Esophagus squamous epithelium (tissue), 4 donors: ENCODE measurements around the gene KLHL18.

Source experiments
- POLR2A ChIP-seq, 4 donors: fragments of 450-650 bp; IDR thresholded peaks; one replicate each; pipeline ENCODE4 v1.6.1; 2017; ENCODE audit warnings: antibody characterized with exemption in 4 of 4, mild to moderate bottlenecking in 4 of 4, moderate library complexity in 3 of 4
- TF ChIP-seq, protein P1 (sequence below), 6 experiments: fragments of 450-650 bp in 4 of 6; fragments of 200-600 bp in 2 of 6; sonication (generic) in 2 of 6; IDR thresholded peaks; one replicate each; pipeline ENCODE4 v1.5.1; 2016 to 2019; ENCODE audit warnings: antibody characterized with exemption in 6 of 6, mild to moderate bottlenecking in 4 of 6, moderate library complexity in 4 of 6

DNA sequence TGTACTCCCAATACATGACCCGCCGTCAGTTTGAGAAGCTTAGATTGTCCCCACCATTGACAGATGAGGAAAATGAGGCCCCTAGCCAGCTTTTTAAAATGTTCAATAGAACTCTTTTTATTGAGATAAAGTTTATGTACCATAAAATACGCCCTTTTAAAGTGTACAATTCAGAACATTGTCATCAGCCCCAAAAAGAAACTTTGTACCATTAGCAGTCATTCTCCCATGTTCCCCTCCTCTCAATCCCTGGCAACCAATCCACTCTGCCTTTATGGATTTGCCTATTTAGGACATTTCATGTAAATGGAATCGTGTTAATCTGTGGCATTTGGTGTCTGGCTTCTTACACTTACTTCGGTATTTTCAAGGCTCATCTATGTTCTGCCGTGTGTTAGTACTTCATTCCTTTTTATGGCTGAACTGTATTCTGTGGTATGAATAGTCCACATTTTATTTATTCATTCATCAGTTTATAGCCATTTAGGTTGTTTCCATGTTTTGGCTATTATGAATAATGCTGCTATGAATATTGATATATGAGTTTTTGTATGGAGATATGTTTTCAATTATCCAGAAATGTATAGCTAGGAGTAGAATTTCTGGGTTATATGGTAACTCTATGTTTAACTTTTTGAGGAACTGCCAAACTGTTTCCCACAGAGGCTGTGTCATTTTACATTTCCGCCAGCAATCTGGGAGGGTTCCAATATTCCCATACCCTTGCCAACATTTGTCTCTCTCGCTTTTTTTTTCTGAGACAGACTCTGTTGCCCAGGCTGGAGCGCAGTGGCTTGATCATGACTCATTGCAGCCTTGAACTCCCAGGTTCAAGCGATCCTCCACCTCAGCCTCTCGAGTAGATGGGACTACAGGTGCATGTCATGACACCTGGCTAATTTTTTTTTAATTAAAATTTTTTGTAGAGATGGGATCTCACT is 82.7 kb downstream of the KLHL18 start:
- TF ChIP-seq, protein P1, sequence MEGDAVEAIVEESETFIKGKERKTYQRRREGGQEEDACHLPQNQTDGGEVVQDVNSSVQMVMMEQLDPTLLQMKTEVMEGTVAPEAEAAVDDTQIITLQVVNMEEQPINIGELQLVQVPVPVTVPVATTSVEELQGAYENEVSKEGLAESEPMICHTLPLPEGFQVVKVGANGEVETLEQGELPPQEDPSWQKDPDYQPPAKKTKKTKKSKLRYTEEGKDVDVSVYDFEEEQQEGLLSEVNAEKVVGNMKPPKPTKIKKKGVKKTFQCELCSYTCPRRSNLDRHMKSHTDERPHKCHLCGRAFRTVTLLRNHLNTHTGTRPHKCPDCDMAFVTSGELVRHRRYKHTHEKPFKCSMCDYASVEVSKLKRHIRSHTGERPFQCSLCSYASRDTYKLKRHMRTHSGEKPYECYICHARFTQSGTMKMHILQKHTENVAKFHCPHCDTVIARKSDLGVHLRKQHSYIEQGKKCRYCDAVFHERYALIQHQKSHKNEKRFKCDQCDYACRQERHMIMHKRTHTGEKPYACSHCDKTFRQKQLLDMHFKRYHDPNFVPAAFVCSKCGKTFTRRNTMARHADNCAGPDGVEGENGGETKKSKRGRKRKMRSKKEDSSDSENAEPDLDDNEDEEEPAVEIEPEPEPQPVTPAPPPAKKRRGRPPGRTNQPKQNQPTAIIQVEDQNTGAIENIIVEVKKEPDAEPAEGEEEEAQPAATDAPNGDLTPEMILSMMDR (IDR thresholded peaks at IDR 0.05) = no peak
- no peak for TF ChIP-seq POLR2A (IDR thresholded peaks at IDR 0.05)
